ENCODE measurements around the gene AUP1. TPM values are rescaled to one million over a fixed set of nuclear protein-coding genes. Genes with fewer than 3 reads are reported as not detected.

The AUP1 gene
- total and polyA plus RNA-seq, 2 of the 4 experiments (the other 2 are of a cell fraction) = 47.5 to 100.0 TPM

- intact Hi-C loops (cut with micrococcal nuclease) = no loop called here
- dilution Hi-C loops (cut with HindIII; ENCODE audit: low sequenced_read_pairs, unreplicated experiment) = no loop called here
- WGBS, 2 experiments (ENCODE audit: extremely low coverage in 2 of 2, insufficient read length in 1 of 2) = 96% methylated on average over 9 of the region's 12 CpGs; no CpG with 5 or more reads in 1 of the 2 experiments
- Histone ChIP-seq H2AK5ac (ENCODE audit: low read depth, low read length) (no peak overlapping the region), H3K9me1 (ENCODE audit: insufficient read depth, low read length) (peaks cover 8% of the 10 kb centered on the region; the same call in 1 of the 2 replicates), H4K8ac (ENCODE audit: low read depth in 2 of 2, low read length in 2 of 2) (no peak overlapping the region), H3K14ac (replicated peaks; ENCODE audit: low read depth, low read length) (no peak overlapping the region), H2BK120ac (ENCODE audit: low read depth, low read length) (no peak overlapping the region), H3K4me2 (ENCODE audit: low read depth, low read length) (no peak overlapping the region), H2AK9ac (replicated peaks; ENCODE audit: low read depth, low read length, poor library complexity) (peak overlapping the region; percentile 48), H3K27ac (ENCODE audit: insufficient read depth, low read length) (no peak overlapping the region), H2AFZ (replicated peaks; ENCODE audit: low read length, poor library complexity) (no peak overlapping the region), H4K91ac (ENCODE audit: insufficient read depth, low read depth, low read length) (no peak overlapping the region), H3K4ac (ENCODE audit: low read depth, low read length) (no peak overlapping the region), H3K9ac (ENCODE audit: low read depth, low read length) (no peak overlapping the region), H4K5ac (ENCODE audit: low read depth, low read length) (no peak overlapping the region), H3K36me3 (ENCODE audit: control insufficient read depth, insufficient read depth, low read length) (peaks cover 45% of the 10 kb centered on the region), H4K20me1 (ENCODE audit: insufficient read depth, low read length) (no peaks in the 10 kb centered on the region; the same call in 1 of the 2 replicates), H3K9me3 (ENCODE audit: control insufficient read depth, insufficient read depth, low read length) (no peaks in the 10 kb centered on the region), H2BK15ac (ENCODE audit: low read depth, low read length) (no peak overlapping the region), H3K4me3 (ENCODE audit: insufficient read depth, low read depth, low read length) (no peak overlapping the region), H2BK20ac (ENCODE audit: low read depth, low read length) (no peak overlapping the region), H2BK5ac (ENCODE audit: low read depth, low read length, poor library complexity, severe bottlenecking) (no peak overlapping the region), H3K56ac (ENCODE audit: extremely low read depth, insufficient read depth, low read length) (no peak overlapping the region), H3K79me1 (ENCODE audit: low read depth in 1 of 2, low read length in 2 of 2) (peaks cover 13 to 25% of the 10 kb centered on the region in 2 experiments), H3K27me3 (ENCODE audit: control insufficient read depth, insufficient read depth, low read length) (no peaks in the 10 kb centered on the region), H3K18ac (ENCODE audit: low read depth, low read length) (no peak overlapping the region), H3K23ac (ENCODE audit: low read depth, low read length) (no peak overlapping the region), H3K4me1 (ENCODE audit: control insufficient read depth, insufficient read depth, low read length) (peaks cover 5% of the 10 kb centered on the region; the same call in 1 of the 2 replicates)
- ChIA-PET POLR2A (ENCODE audit: unreplicated experiment) (no interaction called here), CTCF (no interaction called here)
- TF ChIP-seq USF2 (IDR thresholded peaks at IDR 0.05; ENCODE audit: low read depth, low read length) (no peak), CHD1 (IDR thresholded peaks at IDR 0.05; ENCODE audit: low read depth, low read length) (no peak), MAFK (IDR thresholded peaks at IDR 0.05; ENCODE audit: low read depth, low read length) (no peak), NFE2L2 (IDR thresholded peaks at IDR 0.05; ENCODE audit: low read depth, low read length) (no peak)
- BruUV-seq (replicated peaks) = no TSS peak
- ATAC-seq (ENCODE audit: low read depth) (no peak), DNase-seq (no peak)
- in situ Hi-C loops (cut with MboI; ENCODE audit: low sequenced_read_pairs) = loop anchor here (25.0 kb wide), 1 partner anchor 370 kb away; no protein-coding TSS in a partner anchor
These were observed 37.6 kb downstream of the AUP1 start for GRCh38 chr2:74491648-74492544.

Measured in IMR-90 (cell line).